ENCODE results near the gene PLCH2.

DNA sequence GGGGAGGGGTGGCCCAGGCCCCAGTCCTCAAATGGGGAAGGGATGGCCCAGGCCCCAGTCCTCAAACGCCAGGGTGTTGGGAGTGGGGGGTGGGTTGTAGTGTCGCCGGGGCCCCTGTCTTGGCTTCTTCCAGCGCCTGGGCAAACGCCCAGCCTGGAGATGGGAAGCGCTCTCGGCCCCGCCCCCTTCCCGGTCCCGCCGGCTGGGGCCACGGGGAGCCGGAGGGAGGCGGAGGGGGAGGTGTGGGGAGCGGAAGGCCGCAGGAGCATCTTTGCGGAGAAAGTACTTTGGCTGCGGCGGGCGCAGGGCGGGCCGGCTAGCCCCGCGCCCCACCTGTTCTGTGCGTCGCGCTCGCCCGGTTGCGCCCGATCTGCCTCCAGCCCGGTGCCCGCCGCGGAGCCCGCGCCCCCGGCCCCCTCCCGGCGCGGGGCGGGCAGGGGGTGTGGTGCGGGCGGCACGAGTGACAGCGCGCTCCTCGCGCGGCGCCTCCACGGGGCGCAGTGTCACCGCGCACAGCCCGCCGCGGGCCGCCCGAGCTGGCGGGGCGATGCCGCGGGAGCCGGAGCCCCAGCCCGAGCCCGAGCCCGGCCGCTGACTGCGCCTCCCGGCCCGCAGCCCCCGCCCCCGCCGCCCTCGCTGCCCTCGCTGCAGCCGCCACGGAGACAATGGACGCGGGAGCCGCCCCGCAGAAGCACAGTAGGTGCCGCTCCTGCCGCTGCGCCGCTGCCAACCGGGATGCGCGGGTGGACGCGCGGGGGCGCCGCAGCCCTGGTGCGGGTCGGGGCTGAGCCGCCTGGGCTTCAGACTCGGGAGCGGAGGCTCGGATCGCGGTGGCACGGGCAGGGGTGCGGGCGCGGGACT, 32.6 kb upstream of the PLCH2 start:
- TF ChIP-seq MTA3 (IDR thresholded peaks at IDR 0.05; ENCODE audit: borderline replicate concordance, low read length) (no peak), CHD4 (IDR thresholded peaks at IDR 0.05) (no peak), POLR2A (IDR thresholded peaks at IDR 0.05; ENCODE audit: low read depth, low read length) (no peak)
- TF ChIP-seq, protein P1, sequence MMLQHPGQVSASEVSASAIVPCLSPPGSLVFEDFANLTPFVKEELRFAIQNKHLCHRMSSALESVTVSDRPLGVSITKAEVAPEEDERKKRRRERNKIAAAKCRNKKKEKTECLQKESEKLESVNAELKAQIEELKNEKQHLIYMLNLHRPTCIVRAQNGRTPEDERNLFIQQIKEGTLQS (IDR thresholded peaks at IDR 0.05; ENCODE audit: borderline replicate concordance, extremely low read depth, low read depth, low read length), result no peak

All from GM12878 (cell line).